Neutrophil (primary cell): ENCODE results near the gene PIK3CD.

Source experiments
- H3K27ac ChIP-seq: fragments of 200-600 bp; sonication (generic); 2 replicates; pipeline ENCODE4 v1.5.1; 2016; ENCODE audit warnings: mild to moderate bottlenecking, moderate library complexity
- H3K27me3 ChIP-seq: fragments of 200-600 bp; sonication (generic); 2 replicates; pipeline ENCODE4 v1.6.0; 2016; ENCODE audit warnings: mild to moderate bottlenecking
- H3K36me3 ChIP-seq: fragments of 200-600 bp; sonication (generic); 2 replicates; pipeline ENCODE4 v1.5.1; 2017
- H3K4me1 ChIP-seq, 2 experiments: fragments of 200-600 bp in 1 of 2; sonication (generic) in 1 of 2; 1 replicate in 1 of 2; 2 replicates in 1 of 2; pipeline versions ENCODE4 v1.5.1 to v1.6.1; 2013 to 2016; ENCODE audit warnings: low read depth in 1 of 2, low read length in 1 of 2, mild to moderate bottlenecking in 1 of 2, moderate library complexity in 1 of 2; ENCODE audit not compliant: control insufficient read depth in 1 of 2, insufficient read depth in 1 of 2
- H3K4me3 ChIP-seq, 2 experiments: fragments of 200-600 bp in 1 of 2; sonication (generic) in 1 of 2; 1 replicate in 1 of 2; 2 replicates in 1 of 2; pipeline ENCODE4 v1.5.1; 2013 to 2016; ENCODE audit warnings: low read depth in 1 of 2, low read length in 1 of 2, mild to moderate bottlenecking in 1 of 2, moderate library complexity in 1 of 2
- H3K9me3 ChIP-seq: fragments of 200-600 bp; sonication (generic); 2 replicates; pipeline ENCODE4 v1.5.1; 2016
- CTCF ChIP-seq: fragments of 200-600 bp; sonication (generic); IDR thresholded peaks from 2 replicates; pipeline ENCODE4 v1.5.1; 2016; ENCODE audit warnings: antibody characterized with exemption

PIK3CD gene

GRCh38 chr1:9651565-9652378 is at the start of gene PIK3CD:
PIK3CD (plus strand) TSS chr1:9651731; CDS start chr1:9710456, 58,725 bp downstream.
- peak; percentile 8 for TF ChIP-seq CTCF
- H3K36me3 ChIP-seq: no peaks in the 10 kb centered on the region
- H3K4me1 ChIP-seq: peaks cover 64 to 67% of the 10 kb centered on the region in 2 experiments
- peak within 1 kb of the TSS; percentile 97 to 99 for H3K4me3 ChIP-seq
- H3K9me3 ChIP-seq: no peaks in the 10 kb centered on the region
- no peaks in the 10 kb centered on the region for H3K27me3 ChIP-seq
- H3K27ac ChIP-seq: peak within 1 kb of the TSS; percentile 100

DNA sequence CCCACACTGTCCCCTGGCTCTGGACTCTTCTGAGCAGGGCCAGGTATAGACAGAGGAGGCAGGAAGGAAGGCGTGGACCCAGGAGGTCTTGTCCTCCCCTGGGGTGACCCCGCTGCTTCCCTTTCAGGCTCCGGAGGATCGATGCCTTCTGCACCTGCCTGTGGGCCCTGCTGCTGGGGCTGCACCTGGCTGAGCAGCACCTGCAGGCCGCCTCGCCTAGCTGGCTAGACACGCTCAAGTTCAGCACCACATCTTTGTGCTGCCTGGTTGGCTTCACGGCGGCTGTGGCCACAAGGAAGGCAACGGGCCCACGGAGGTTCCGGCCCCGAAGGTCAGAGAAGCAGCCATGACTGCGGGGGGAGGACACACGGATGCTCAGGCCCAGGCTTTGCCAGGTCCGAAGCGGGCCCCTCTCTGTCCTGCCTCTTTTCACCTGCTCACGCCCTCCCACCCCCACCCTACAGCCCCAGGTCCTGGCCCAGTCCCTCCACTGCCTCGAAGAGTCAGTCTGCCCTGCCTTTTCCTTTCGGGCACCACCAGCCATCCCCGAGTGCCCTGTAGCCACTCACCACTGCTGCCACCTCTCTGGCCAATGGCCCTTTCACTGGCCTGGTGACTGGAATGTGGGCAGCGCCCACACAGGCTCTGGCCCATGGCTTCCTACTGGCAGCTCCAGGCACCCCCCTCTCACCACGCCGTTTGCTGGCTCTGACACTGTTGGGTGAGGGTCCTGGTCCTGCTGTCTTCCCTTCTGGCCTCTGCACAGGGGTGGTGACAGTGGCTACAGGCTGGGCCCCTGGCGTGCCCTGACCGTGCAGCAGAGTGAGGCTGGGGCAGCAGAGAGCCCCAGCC is 49.4 kb upstream of the PIK3CD start:
- H3K36me3 ChIP-seq: peaks cover 25% of the 10 kb centered on the region
- H3K4me3 ChIP-seq: no peak overlapping the region
- H3K9me3 ChIP-seq: no peaks in the 10 kb centered on the region
- no peak for TF ChIP-seq CTCF
- H3K27me3 ChIP-seq: no peaks in the 10 kb centered on the region
- no peak overlapping the region for H3K27ac ChIP-seq
- H3K4me1 ChIP-seq: no peaks in the 10 kb centered on the region

- Histone ChIP-seq H3K4me3 (no peak overlapping the region), H3K4me1 (no peaks in the 10 kb centered on the region), H3K27ac (no peak overlapping the region), H3K9me3 (no peaks in the 10 kb centered on the region), H3K27me3 (no peaks in the 10 kb centered on the region), H3K36me3 (peaks cover 23% of the 10 kb centered on the region)
- no peak for TF ChIP-seq CTCF
These were observed 48.8 kb upstream of the PIK3CD start for GRCh38 chr1:9602794-9603167.

DNA sequence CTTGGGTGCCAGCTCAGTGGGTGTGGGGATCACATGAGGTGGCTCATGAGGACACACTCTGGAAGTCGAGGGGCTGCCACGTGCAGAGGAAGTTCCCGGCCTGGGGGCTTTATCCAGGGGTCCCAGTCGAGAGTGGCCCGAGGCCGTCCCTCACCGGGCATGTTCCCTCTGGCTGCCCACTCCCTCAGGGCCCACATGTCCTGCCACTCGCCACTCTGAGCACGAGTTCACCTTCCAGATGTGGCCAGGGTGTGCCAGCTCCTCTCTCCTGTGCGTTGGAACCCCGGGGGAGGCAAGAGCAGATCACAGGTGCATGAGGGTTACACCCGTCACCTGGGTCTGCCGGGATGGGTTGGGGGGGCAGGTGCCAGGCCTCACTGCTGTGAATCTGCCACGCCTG is 48.2 kb upstream of the PIK3CD start:
- Histone ChIP-seq H3K9me3 (no peaks in the 10 kb centered on the region), H3K4me3 (no peak overlapping the region), H3K36me3 (peaks cover 23% of the 10 kb centered on the region), H3K27ac (no peak overlapping the region), H3K4me1 (no peaks in the 10 kb centered on the region), H3K27me3 (no peaks in the 10 kb centered on the region)
- no peak for TF ChIP-seq CTCF

DNA sequence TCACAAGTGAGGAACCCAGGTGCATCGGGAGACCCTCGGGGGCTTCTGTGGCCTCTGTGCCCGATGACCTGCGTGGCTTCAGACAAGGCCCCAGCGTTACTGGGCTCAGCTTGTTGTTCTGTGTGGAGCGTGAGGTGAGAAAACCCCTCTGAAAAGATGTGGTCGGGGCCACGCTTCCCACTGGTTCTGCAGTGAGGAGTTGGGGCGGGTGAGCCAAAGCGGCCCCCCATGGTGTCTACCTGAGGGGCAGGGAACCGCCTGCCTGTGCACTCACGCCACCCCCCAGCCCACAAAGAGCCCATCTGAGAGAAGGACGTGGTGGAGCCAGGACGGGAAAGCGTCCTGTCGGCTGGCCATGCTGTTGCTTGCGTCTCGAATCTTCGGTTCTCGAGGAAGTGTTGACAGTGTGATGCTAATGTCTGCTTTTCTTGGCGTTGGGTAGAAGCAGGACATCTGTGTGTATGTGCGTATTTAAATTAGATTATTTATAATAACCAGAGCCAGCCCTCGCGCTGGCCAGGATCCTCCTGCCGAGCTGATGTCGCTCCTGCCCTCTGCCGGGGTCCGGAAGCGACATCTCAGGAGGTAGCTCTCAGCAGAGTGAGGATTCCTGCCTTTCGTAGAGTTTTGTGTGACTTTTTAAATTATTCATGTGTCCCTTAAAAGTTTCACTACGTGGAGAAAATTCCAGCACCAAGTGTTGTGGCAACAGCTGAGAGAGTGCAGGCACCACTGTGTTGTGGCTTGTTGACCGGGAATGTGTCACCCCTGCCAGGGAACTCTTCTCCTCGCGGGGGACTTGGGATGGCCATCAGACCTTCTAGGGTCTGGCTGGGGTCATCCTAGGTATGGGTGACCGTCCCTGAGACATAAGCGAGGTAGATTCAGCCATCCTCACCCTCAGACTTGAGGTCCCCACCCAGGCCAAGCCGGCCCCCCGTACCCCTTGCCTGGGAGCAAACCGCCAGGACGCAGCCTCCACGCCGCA is 47.5 kb upstream of the PIK3CD start:
- peaks cover 23% of the 10 kb centered on the region for H3K36me3 ChIP-seq
- H3K27ac ChIP-seq: no peak overlapping the region
- no peaks in the 10 kb centered on the region for H3K4me1 ChIP-seq
- TF ChIP-seq CTCF: no peak
- no peaks in the 10 kb centered on the region for H3K9me3 ChIP-seq
- H3K4me3 ChIP-seq: no peak overlapping the region
- no peaks in the 10 kb centered on the region for H3K27me3 ChIP-seq
